Tibial nerve (tissue), 4 donors: ENCODE results near the gene MUC5AC. TPM values are rescaled to one million over a fixed set of nuclear protein-coding genes. Genes with fewer than 3 reads are reported as not detected.

Experiments used
- DNase-seq, 2 donors: peaks; one replicate each; pipeline ENCODE4 v3.0.0-alpha.2; 2019; ENCODE audit warnings: low spot score in 2 of 2
- H3K27ac ChIP-seq, 4 donors: fragments of 200-600 bp; sonication (generic) in 3 of 4; one replicate each; pipeline ENCODE4 v1.5.1; 2017 to 2019; ENCODE audit warnings: mild to moderate bottlenecking in 1 of 4
- H3K27me3 ChIP-seq, 2 donors: fragments of 200-600 bp; sonication (generic) in 1 of 2; one replicate each; pipeline versions ENCODE4 v1.5.1 to v1.6.0; 2017 to 2019
- H3K36me3 ChIP-seq, 3 donors: fragments of 200-600 bp; sonication (generic); one replicate each; pipeline ENCODE4 v1.5.1; 2018 to 2019
- H3K4me1 ChIP-seq, 4 donors: fragments of 200-600 bp; sonication (generic) in 3 of 4; one replicate each; pipeline ENCODE4 v1.5.1; 2017 to 2019
- H3K4me3 ChIP-seq, 4 donors: fragments of 200-600 bp; sonication (generic) in 3 of 4; one replicate each; pipeline ENCODE4 v1.5.1; 2017 to 2019; ENCODE audit warnings: mild to moderate bottlenecking in 1 of 4, moderate library complexity in 1 of 4
- H3K9me3 ChIP-seq, 4 donors: fragments of 200-600 bp; sonication (generic) in 3 of 4; one replicate each; pipeline ENCODE4 v1.5.1; 2017 to 2019
- CTCF ChIP-seq, 5 experiments: fragments of 200-600 bp in 3 of 5; fragments of 450-650 bp in 2 of 5; sonication (generic) in 3 of 5; IDR thresholded peaks; one replicate each; pipeline ENCODE4 v1.5.1; 2016 to 2019; ENCODE audit warnings: antibody characterized with exemption in 5 of 5, mild to moderate bottlenecking in 3 of 5, moderate library complexity in 2 of 5
- EP300 ChIP-seq, 2 donors: sonication (generic); formaldehyde crosslinking; IDR thresholded peaks; one replicate each; pipeline ENCODE4 v1.6.1; 2017; ENCODE audit warnings: antibody characterized with exemption in 2 of 2, mild to moderate bottlenecking in 1 of 2
- POLR2A ChIP-seq, 2 donors: fragments of 450-650 bp; IDR thresholded peaks; one replicate each; pipeline ENCODE4 v1.6.1; 2017; ENCODE audit warnings: antibody characterized with exemption in 2 of 2, mild to moderate bottlenecking in 2 of 2, moderate library complexity in 2 of 2
- WGBS, 2 donors: methylation state at CpG; one replicate each; pipeline ENCODE4 v1.1.5; 2018; 5-methylcytosine and 5-hydroxymethylcytosine counted together
- total RNA-seq, 4 donors: library from RNA; depleted of rRNA; stranded (reverse); fragments of >200 nt; gene quantifications; one replicate each; pipeline ENCODE4 v1.1.0, GENCODE V29; 2016

MUC5AC gene
- total RNA-seq, 4 donors from 2014 or later, result not detected

DNA sequence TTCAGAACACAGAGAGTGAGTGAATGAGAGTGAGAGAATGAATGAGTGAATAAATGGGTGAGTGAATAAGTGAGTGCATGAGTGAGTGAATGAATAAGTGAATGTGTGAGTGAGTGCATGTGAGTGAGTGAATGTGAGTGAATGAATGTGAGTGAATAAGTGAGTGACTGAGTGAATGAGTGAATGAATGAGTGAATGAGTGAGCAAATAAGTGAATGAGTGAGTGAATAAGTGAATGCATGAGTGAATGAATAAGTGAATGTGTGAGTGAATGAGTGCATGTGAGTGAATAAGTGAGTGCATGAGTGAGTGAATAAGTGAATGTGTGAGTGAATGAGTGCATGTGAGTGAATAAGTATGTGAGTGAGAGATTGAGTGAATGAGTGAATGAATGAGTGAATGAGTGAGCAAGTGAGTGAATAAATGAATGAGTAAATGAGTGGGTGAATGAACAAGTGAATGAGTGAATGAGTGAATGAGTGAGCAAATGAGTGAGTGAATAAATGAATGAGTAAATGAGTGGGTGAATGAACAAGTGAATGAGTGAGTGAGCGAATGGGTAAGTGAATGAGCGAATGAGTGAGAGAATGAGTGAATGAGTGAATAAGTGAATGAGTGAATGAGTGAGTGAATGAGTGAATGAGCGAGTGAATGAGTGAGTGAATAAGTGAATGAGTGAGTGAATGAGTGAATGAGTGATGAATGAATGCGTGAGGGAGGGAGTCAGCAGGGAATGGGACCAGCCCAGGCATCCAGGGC is 43.8 kb downstream of the MUC5AC start:
- TF ChIP-seq POLR2A (IDR thresholded peaks at IDR 0.05), result no peak
- no peak for TF ChIP-seq EP300 (IDR thresholded peaks at IDR 0.05)
- TF ChIP-seq CTCF (IDR thresholded peaks at IDR 0.05), result no peak

GRCh38 chr11:1202154-1202775 is 44.5 kb downstream of the MUC5AC start:
- H3K4me3 ChIP-seq, result no peak overlapping the region
- peaks cover 0 to 40% of the 10 kb centered on the region in 2 donors for H3K27me3 ChIP-seq
- H3K27ac ChIP-seq, result no peak overlapping the region
- no peak for TF ChIP-seq CTCF (IDR thresholded peaks at IDR 0.05)
- no peak for TF ChIP-seq POLR2A (IDR thresholded peaks at IDR 0.05)
- TF ChIP-seq EP300 (IDR thresholded peaks at IDR 0.05), result no peak
- no peaks in the 10 kb centered on the region for H3K36me3 ChIP-seq
- WGBS, 2 donors, result 27 to 35% methylated on average over 13 of the region's 18 CpGs
- DNase-seq, result peak in 1 of 2 donors; percentile 9
- peaks cover 0 to 15% (median 0%) of the 10 kb centered on the region in 4 donors for H3K4me1 ChIP-seq
- H3K9me3 ChIP-seq, result no peaks in the 10 kb centered on the region

More for the DNA sequence above, 43.8 kb downstream of the MUC5AC start:
- 88 to 91% methylated on average over 4 of the region's 4 CpGs for WGBS, 2 donors
- Histone ChIP-seq H3K36me3 (no peaks in the 10 kb centered on the region), H3K27ac (no peak overlapping the region), H3K4me3 (no peak overlapping the region), H3K27me3 (peaks cover 0 to 47% of the 10 kb centered on the region in 2 donors), H3K9me3 (no peaks in the 10 kb centered on the region), H3K4me1 (peaks cover 0 to 15% (median 0%) of the 10 kb centered on the region in 4 donors)
- DNase-seq, result no peak

DNA sequence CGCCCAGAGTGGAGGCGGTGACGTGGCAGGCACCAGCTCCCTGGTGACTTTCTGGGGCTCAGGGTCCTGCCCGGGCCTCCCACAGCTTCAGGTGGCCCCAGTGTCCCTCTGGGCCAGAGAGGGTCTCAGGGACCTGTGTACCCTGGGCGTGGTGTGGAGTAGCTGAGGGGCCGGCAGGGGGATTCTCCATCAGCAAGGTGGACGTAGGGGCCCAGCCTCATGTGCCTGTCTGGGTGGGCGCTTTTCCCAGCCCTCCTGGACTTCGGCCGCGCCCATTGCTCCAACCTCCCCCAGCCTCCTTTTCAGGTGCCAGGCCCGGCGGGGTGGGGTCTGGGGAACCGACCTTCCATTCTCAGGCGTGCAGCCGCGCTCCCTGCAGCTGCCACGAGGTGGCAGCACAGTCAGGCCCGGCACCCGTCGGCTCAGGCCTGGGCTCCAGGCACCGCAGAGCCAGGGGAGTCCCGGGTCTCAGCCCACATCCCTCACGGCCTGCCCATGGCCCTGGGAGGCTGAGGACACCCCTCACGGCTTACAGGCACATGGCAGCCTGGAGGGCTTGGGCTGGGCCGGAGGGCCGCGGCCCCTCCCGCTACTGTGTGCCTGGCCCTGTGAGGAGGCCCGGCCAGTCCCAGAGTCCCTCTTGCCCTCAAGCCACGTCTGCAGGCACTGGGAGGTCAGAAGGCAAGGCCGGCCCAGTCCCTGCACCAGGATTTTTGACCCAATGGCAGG is 45.2 kb downstream of the MUC5AC start:
- no peak overlapping the region for H3K4me3 ChIP-seq
- TF ChIP-seq POLR2A (IDR thresholded peaks at IDR 0.05) (no peak), CTCF (IDR thresholded peaks at IDR 0.05) (peak; percentile 84 to 96 (median 95))
- WGBS, 2 donors, result 0 to 17% methylated on average over 1 to 23 of the region's 32 CpGs
- peak; percentile 41 to 48 for DNase-seq
- H3K27me3 ChIP-seq, result peaks cover 0 to 33% of the 10 kb centered on the region in 2 donors
- H3K36me3 ChIP-seq, result no peaks in the 10 kb centered on the region
- H3K4me1 ChIP-seq, result peaks cover 0 to 15% (median 0%) of the 10 kb centered on the region in 4 donors
- no peak overlapping the region for H3K27ac ChIP-seq
- H3K9me3 ChIP-seq, result no peaks in the 10 kb centered on the region

DNA sequence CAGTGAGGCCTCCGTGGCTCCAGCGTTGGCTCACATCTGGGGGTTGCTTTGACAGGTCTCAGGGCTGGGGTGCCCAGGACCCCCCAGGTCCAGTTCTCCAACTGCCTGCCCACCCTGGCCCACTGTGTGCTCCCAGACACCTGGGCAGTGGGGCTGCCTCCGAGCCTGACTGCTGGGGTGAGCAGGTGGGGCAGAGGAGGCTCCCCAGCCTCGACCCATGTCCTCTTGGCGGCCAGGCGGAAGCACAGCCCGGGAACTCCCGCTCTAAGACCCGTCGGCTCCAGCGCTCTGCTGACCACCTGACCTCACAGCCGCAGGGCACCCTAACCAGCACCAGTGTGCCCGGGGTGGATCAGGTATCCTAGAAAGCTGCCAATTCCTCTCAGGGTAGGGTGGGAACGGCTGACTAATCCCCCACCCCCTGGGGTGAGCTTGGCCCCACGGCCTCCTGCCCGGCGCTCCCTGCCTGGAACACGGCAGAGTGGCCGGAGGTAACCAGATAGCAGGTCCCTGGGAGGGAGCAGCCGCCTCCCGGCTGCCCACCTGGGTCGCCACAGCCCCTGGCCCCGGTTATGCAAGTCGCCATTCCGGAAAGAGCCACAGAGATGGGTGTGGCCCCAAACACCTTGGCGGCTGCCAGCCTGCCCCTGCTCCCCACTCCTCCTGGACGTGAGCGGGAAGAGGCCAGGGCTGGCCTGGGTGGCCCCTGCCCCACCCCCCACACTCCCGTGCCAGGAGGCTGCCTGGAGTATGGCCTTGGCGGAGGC is 45.9 kb downstream of the MUC5AC start:
- 71 to 75% methylated on average over 15 to 22 of the region's 30 CpGs for WGBS, 2 donors

More for the DNA sequence above, 45.9 kb downstream of the MUC5AC start:
- H3K4me1 ChIP-seq, result peaks cover 0 to 15% (median 0%) of the 10 kb centered on the region in 4 donors
- no peak overlapping the region for H3K27ac ChIP-seq
- H3K9me3 ChIP-seq, result no peaks in the 10 kb centered on the region
- DNase-seq, result peak in 1 of 2 donors; percentile 7
- TF ChIP-seq POLR2A (IDR thresholded peaks at IDR 0.05), result no peak
- TF ChIP-seq EP300 (IDR thresholded peaks at IDR 0.05), result no peak
- no peak for TF ChIP-seq CTCF (IDR thresholded peaks at IDR 0.05)
- peaks cover 0 to 26% of the 10 kb centered on the region in 2 donors for H3K27me3 ChIP-seq
- H3K4me3 ChIP-seq, result no peak overlapping the region
- H3K36me3 ChIP-seq, result no peaks in the 10 kb centered on the region
